Type B pancreatic cell (in vitro differentiated cells): ENCODE results near the gene GRK6. TPM values are rescaled to one million over a fixed set of nuclear protein-coding genes. Genes with fewer than 3 reads are reported as not detected.

Source experiments
- DNase-seq: peaks from one replicate; pipeline ENCODE4 v3.0.0; 2021; ENCODE audit warnings: mixed read lengths; ENCODE audit not compliant: unreplicated experiment; ENCODE audit errors: extremely low spot score
- H3K27ac Mint-ChIP-seq: 2 replicates; pipeline ENCODE4 v1.8.0; 2021; ENCODE audit warnings: mild to moderate bottlenecking, mixed read lengths
- H3K27me3 Mint-ChIP-seq: 2 replicates; pipeline ENCODE4 v1.8.0; 2021; ENCODE audit warnings: mixed read lengths
- H3K36me3 Mint-ChIP-seq: 2 replicates; pipeline ENCODE4 v1.8.0; 2021; ENCODE audit warnings: mixed read lengths
- H3K4me1 Mint-ChIP-seq: one replicate; pipeline ENCODE4 v1.8.0; 2021; ENCODE audit warnings: mixed read lengths; ENCODE audit not compliant: unreplicated experiment
- H3K4me3 Mint-ChIP-seq: 2 replicates; pipeline ENCODE4 v1.8.0; 2021; ENCODE audit warnings: mild to moderate bottlenecking, mixed read lengths
- H3K9me3 Mint-ChIP-seq: 2 replicates; pipeline ENCODE4 v1.8.0; 2021; ENCODE audit warnings: mixed read lengths
- total RNA-seq: library from RNA; stranded (reverse); gene quantifications from 2 replicates; pipeline ENCODE4 v1.2.1, GENCODE V29; 2021; ENCODE audit warnings: low replicate concordance
- TF ChIP-seq, protein P1 (sequence below): fragments of 200-600 bp; sonication (generic); conservative IDR thresholded peaks from 2 replicates; pipeline ENCODE4 v1.5.0; 2021; ENCODE audit warnings: antibody characterized with exemption, mild to moderate bottlenecking

Gene GRK6
- total RNA-seq, 1 donor from 2014 or later, result 47.3 TPM

DNA sequence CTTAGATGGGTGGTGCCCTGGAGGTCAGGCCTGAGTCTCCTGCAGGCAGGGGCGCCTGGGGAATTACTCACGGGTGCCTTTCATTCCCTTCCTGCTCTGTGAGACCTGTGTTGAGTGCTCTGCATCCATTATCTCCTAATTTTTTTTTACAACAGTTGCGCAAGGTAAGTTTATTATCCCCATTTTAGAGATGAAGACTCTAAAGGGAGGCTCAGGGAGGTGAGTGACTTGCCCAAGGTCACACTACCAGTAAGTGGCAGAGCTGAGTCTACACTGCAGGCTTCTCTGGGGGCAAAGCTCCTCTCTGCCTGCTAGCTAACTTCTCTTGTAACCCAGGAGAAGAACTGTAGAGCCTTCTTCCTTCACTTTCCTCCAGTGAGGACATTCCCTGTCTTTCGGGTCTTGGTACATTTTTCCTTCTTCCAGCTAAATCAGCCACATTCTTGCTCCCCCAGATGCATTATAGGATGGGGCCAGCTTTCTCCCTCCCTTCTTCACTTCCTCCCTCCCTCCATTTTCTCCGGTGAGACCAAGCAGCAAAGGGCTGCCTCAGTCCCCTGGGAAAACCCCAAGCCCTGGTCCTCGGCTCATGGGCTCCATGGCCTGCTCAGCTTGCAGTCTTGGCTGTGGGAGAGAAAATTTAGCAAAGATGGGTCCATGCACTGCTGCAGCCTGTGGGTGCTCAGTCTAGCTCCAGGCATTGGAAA is 21.9 kb downstream of the GRK6 start:
- H3K4me3 Mint-ChIP-seq, result peak overlapping the region; percentile 78
- TF ChIP-seq, protein P1, sequence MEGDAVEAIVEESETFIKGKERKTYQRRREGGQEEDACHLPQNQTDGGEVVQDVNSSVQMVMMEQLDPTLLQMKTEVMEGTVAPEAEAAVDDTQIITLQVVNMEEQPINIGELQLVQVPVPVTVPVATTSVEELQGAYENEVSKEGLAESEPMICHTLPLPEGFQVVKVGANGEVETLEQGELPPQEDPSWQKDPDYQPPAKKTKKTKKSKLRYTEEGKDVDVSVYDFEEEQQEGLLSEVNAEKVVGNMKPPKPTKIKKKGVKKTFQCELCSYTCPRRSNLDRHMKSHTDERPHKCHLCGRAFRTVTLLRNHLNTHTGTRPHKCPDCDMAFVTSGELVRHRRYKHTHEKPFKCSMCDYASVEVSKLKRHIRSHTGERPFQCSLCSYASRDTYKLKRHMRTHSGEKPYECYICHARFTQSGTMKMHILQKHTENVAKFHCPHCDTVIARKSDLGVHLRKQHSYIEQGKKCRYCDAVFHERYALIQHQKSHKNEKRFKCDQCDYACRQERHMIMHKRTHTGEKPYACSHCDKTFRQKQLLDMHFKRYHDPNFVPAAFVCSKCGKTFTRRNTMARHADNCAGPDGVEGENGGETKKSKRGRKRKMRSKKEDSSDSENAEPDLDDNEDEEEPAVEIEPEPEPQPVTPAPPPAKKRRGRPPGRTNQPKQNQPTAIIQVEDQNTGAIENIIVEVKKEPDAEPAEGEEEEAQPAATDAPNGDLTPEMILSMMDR, result no peak
- H3K9me3 Mint-ChIP-seq, result no peaks in the 10 kb centered on the region
- H3K4me1 Mint-ChIP-seq, result peaks cover 33% of the 10 kb centered on the region
- no peaks in the 10 kb centered on the region for H3K36me3 Mint-ChIP-seq
- H3K27me3 Mint-ChIP-seq, result peaks cover 36% of the 10 kb centered on the region
- H3K27ac Mint-ChIP-seq, result peak overlapping the region; percentile 64
- DNase-seq, result no peak

DNA sequence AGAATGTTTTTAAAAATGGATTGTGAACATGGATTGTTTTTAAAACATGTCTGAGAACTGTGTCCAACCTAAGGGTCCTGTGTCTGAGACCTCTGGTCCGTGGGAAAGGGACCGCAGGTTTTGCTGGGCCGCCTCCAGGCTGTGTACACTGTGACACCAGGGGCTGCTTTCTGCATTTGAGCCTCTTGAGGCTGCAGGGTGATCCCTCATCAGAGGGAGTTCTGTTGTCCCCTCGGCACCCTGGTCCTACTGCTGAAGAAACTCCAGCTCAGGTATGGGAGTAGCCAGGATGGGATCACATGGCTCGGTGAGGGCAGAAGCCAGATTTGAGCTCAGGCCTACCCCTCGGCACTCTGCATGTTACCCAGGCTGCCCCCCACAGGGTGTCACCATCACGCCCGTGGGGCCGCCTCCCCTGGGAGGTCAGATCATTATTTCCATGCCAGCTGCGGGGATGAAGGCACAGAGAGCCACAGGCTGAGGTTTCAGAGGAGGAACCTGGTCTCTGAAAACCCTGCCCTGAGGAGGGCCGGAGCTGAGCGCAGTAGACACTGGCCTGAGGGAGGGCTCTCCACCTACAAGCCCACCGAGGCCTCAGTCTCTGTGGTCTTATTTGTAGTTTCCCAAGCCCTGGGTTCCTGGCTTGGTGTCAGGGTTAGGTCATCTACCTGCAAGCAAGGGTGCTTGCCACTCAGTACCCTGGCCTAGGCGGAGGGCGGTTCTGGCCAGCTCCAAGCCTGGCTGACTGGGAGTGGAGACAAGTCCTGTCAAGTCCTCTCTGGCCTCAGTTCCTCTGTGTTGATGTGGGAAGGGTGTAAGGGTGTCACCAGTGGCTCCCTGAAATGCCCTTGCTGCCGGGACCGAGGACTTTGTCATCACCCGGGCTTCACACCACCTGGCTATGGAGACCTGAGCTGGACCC is 22.9 kb downstream of the GRK6 start:
- no peak for DNase-seq
- H3K27me3 Mint-ChIP-seq, result peaks cover 38% of the 10 kb centered on the region
- TF ChIP-seq, protein P1, result no peak
- H3K27ac Mint-ChIP-seq, result no peak overlapping the region
- no peaks in the 10 kb centered on the region for H3K9me3 Mint-ChIP-seq
- no peaks in the 10 kb centered on the region for H3K36me3 Mint-ChIP-seq
- H3K4me3 Mint-ChIP-seq, result peak overlapping the region; percentile 78
- H3K4me1 Mint-ChIP-seq, result peaks cover 37% of the 10 kb centered on the region

DNA sequence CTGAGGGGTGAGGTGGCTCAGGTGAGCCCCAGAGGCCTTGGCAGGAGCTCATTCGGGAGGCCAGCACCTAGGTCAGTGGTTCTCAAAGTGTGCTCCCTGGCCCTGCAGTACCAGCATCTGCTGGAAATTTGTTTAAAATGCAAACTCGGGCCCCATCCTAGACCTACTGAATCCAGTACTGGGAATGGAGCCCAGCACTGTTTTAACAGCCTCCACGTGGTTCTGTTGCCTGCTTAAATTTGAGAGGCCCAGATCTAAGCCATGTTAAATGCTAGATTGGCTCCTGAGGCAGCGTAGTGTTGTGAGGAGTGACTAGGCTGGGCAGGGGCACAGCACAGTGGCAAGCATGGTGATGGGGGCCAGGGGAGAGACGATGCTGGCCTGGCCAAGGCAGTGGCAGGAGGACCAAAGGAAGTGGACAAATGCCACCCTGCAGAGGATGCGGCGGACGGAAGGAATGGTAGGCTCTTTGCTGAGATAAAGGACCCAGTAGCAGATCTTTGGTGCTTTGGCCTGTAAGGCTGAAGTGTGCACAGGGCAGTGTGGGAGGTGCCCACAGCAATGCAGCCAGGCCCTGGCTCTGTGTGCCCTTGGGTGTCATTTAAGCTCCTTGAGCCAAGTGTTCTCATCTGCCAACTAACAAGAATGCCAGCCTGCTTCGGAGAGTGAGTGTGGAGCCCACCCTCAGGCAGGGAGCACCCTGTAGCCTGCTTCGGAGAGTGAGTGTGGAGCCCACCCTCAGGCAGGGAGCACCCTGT is 24.4 kb downstream of the GRK6 start:
- H3K9me3 Mint-ChIP-seq, result no peaks in the 10 kb centered on the region
- peaks cover 26% of the 10 kb centered on the region for H3K4me1 Mint-ChIP-seq
- no peaks in the 10 kb centered on the region for H3K36me3 Mint-ChIP-seq
- peak overlapping the region; percentile 51 for H3K27ac Mint-ChIP-seq
- H3K27me3 Mint-ChIP-seq, result peaks cover 24% of the 10 kb centered on the region
- no peak overlapping the region for H3K4me3 Mint-ChIP-seq
- TF ChIP-seq, protein P1, result no peak
- DNase-seq, result no peak

DNA sequence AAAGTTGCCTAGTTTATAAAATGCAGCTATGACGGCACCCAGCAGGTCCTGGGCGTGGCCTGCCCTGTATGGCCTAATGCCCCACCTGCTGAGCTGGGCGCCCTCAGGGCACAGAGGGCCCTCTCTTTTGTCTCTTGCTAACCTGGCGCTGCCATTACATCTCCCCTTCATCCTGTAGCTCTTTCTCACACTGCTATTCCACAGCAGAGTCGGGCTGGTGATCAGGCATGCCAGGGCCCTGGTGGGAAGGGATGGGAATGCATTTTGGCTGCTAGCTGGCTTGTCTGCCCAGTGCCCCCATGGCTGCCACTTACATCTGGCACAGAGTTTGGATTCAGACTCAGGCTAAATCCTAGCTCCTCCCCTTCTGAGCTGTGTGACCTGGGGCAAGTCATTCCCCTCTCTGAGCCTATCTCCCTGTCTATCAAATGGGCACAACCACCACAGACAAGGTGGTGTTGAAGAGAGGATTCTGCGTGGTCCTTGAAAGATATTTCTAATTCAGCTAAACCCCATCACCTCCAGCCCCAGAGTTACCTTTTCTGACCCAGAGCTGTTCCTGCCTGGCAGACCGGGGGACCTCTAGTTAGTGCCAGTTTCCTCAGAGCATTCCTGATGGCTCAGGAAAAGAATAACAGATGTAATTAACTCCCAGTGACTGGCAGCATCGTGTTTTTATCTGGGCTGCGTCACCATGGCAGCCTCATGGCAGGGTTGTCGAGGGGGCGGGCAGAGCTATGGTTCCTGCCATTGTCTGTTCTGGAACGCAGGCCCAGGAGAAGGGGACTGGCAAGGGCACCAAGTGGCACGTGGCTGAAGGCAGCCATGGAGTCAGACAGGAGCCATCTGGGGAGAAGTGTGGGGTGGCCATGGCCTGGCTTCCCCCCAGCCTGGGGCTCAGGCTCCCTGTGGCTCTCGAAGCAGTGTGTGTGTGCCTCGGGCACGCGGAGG is 26.5 kb downstream of the GRK6 start:
- peak overlapping the region; percentile 65 for H3K4me3 Mint-ChIP-seq
- no peak for DNase-seq
- H3K36me3 Mint-ChIP-seq, result peaks cover 5% of the 10 kb centered on the region
- H3K27me3 Mint-ChIP-seq, result peaks cover 20% of the 10 kb centered on the region
- H3K4me1 Mint-ChIP-seq, result peaks cover 34% of the 10 kb centered on the region
- H3K27ac Mint-ChIP-seq, result peak overlapping the region; percentile 77
- TF ChIP-seq, protein P1, result peak; percentile 47
- no peaks in the 10 kb centered on the region for H3K9me3 Mint-ChIP-seq
